Skeletal muscle satellite cell (primary cell): Measurements from ENCODE around the gene RGS14.
A peak's percentile ranks its signal among the peaks of the same experiment; 100 is the strongest.

Experiments used
- H3K27me3 ChIP-seq: 2 replicates; pipeline ENCODE4 v1.7.0; 2013; ENCODE audit warnings: low read length; ENCODE audit not compliant: control insufficient read depth, insufficient read depth
- H3K36me3 ChIP-seq: 2 replicates; pipeline ENCODE4 v1.7.0; 2013; ENCODE audit warnings: mild to moderate bottlenecking, control low read depth, low read length; ENCODE audit not compliant: insufficient read depth
- H3K4me1 ChIP-seq: 2 replicates; pipeline ENCODE4 v1.7.0; 2013; ENCODE audit warnings: low read length; ENCODE audit not compliant: control insufficient read depth, insufficient read depth
- H3K4me2 ChIP-seq: 2 replicates; pipeline ENCODE4 v1.7.0; 2013; ENCODE audit warnings: mild to moderate bottlenecking, low read length
- H3K4me3 ChIP-seq: 2 replicates; pipeline ENCODE4 v1.7.0; 2013; ENCODE audit warnings: low read length
- H3K9ac ChIP-seq: 2 replicates; pipeline ENCODE4 v1.7.0; 2013; ENCODE audit warnings: mild to moderate bottlenecking, low read depth, low read length, moderate library complexity
- H3K9me3 ChIP-seq: replicated peaks from 2 replicates; pipeline ENCODE4 v1.7.0; 2013; ENCODE audit warnings: mild to moderate bottlenecking, control low read depth, low read length

Gene RGS14

DNA sequence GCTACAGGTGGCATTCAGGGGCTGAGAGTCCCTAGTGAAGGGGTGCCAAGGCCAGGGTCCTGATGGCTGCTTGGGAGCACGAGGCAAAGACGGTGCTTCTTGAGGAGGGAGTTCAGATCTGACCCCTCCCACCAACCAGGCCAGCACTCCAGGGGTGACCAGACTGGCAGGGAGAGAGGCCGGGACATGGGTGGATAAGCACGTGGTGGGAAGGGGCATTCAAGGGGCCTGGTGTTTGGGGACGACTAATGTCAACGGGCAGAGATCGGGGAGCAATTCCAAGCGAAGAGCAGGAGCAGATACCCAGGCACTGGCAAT, 4.5 kb downstream of the RGS14 start:
- no peak overlapping the region for H3K4me3 ChIP-seq
- no peak overlapping the region for H3K9ac ChIP-seq
- peaks cover 42% of the 10 kb centered on the region for H3K27me3 ChIP-seq

DNA sequence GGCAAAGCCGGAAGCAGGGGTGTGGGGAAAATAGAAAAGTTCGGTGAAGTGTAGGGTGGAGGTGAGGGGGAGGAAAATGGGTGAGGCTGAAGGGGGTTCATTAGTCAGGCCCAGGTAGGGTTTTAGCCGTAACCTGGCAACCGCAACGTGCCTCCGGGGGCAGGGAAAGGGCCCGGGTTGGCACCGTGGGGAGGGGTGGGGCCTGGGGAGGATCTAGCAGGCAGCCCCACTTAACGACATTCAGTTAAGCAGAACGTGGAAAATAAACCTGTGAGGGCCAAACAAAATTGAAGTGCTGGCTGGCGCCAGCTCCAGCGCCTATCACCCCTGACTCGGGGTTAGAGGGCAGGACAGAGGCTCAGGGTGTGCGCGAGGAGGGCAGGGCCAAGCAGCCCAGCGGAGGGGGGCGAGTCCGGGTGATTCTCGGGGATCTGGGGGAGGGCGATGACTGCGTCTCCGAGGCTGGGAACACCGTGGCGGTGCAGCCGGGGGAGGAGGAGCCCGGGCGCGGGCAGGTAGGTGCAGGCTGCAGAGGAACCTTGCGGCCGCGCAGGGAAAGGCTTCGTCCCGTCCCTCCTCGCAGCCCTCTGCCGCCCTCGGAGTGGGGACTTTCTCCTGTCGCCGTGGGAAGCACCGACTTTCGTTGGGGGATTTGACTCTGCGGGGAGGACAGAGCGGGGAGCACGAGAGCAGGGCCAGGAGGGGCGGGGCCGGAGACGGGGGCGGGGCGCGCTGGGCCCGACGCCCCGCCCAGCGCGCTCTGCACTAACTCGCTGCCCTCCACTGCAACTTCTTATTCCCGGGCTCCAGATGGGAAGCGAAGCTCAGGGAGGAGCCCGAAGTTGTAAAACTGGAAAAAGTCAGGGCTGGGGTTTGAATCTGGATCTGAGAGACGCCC, 5.1 kb downstream of the RGS14 start:
- Histone ChIP-seq H3K27me3 (peaks cover 36% of the 10 kb centered on the region), H3K4me2 (peak overlapping the region; percentile 79), H3K4me3 (peak overlapping the region; percentile 41), H3K9ac (no peak overlapping the region), H3K4me1 (peaks cover 21% of the 10 kb centered on the region), H3K9me3 (no peaks in the 10 kb centered on the region), H3K36me3 (no peaks in the 10 kb centered on the region)

More for the DNA sequence above, 4.5 kb downstream of the RGS14 start:
- Histone ChIP-seq H3K9me3 (no peaks in the 10 kb centered on the region), H3K4me1 (peaks cover 17% of the 10 kb centered on the region), H3K36me3 (no peaks in the 10 kb centered on the region), H3K4me2 (no peak overlapping the region)

DNA sequence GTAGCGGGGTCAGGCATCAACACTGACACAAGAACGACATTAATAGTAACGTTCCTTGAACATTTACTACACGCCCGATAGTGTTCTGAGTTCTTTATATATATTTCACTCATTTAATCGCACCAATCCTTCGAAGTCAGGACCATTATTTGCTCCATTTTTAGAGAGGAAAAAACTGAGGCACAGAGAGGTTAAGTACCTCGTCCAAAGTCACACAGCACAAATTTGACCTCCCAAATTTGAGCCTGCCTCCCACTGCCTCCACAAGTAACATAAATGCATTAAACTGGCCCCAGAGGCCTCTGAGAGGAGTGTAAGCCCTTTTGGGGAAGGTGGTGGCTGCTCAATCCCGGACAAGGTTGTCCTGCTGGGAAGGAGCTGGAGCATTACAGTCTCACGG, 5.8 kb downstream of the RGS14 start:
- no peaks in the 10 kb centered on the region for H3K36me3 ChIP-seq
- no peaks in the 10 kb centered on the region for H3K9me3 ChIP-seq
- peak overlapping the region; percentile 41 for H3K4me3 ChIP-seq
- peaks cover 17% of the 10 kb centered on the region for H3K4me1 ChIP-seq
- no peak overlapping the region for H3K9ac ChIP-seq
- H3K4me2 ChIP-seq, result peak overlapping the region; percentile 79
- H3K27me3 ChIP-seq, result peaks cover 29% of the 10 kb centered on the region

DNA sequence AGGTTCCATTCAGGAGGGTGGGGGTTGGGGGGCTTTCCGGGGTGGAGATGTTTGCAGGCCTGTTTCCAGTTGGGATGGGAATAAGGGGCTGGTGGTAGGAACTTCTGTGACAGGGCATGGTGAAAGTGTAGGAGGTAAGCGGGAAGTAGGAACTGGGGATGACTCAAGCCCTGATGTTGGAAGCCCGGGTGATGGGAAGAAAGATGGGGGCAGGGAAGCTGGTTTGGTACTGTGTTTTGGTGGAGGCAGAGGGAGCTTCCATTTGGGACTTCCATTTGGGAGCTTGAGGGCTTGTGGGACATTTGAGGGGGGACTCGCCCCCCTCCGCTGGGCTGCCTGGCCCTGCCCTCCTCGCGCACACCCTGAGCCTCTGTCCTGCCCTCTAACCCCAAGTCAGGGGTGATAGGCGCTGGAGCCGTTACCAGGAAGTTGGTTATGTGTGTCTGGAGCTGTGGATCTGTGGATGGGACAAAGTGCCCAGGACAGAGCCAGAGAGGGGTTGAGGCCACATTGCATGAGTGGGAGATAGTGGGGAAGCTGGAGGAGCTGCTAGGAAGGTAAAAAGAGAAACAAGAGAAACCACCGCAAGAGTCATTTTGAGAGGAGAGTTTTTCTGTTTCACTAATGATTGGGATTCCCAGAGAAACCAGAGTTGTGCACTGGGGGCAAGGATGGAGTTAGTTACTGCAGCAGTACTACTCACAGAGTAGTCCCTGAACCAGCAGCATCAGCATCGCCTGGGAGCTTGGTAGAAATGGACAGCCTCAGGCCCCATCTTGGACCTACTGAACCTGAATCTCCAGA, 6.6 kb downstream of the RGS14 start:
- Histone ChIP-seq H3K9me3 (no peaks in the 10 kb centered on the region), H3K4me2 (no peak overlapping the region), H3K4me1 (peaks cover 17% of the 10 kb centered on the region), H3K36me3 (no peaks in the 10 kb centered on the region), H3K9ac (no peak overlapping the region), H3K27me3 (peaks cover 22% of the 10 kb centered on the region), H3K4me3 (no peak overlapping the region)

DNA sequence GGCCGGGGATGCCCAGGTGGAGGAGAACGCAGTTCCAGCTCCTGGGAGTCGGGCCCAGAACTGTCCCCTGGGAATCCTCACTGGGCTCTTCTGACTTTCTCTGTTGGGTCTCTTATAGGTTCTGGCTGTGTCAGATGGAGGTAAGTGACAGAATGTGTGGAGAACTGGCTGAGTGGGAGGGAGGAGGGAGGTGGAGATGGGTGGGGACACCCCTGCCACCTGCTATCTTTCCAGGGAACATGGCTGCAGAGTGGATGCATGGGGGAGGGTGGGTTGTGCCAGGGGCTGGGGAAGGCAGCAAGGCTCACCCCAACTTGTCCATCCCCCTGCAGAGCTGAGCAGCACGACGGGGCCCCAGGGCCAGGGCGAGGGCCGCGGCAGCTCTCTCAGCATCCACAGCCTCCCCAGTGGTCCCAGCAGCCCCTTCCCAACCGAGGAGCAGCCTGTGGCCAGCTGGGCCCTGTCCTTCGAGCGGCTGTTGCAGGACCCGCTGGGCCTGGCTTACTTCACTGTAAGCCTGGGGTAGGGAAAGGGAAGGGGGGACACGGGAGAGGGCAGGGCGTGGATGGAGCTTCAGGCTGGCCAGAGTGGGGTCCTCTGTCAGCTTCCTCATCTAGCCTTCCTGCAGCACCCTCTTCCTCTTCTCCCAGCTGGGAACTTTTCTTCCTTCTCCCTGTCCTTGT, 8.3 kb downstream of the RGS14 start:
- H3K27me3 ChIP-seq, result peaks cover 13% of the 10 kb centered on the region
- no peak overlapping the region for H3K4me3 ChIP-seq
- H3K4me1 ChIP-seq, result peaks cover 17% of the 10 kb centered on the region
- no peaks in the 10 kb centered on the region for H3K9me3 ChIP-seq
- H3K4me2 ChIP-seq, result peak overlapping the region; percentile 87
- no peaks in the 10 kb centered on the region for H3K36me3 ChIP-seq
- H3K9ac ChIP-seq, result peak overlapping the region; percentile 73

DNA sequence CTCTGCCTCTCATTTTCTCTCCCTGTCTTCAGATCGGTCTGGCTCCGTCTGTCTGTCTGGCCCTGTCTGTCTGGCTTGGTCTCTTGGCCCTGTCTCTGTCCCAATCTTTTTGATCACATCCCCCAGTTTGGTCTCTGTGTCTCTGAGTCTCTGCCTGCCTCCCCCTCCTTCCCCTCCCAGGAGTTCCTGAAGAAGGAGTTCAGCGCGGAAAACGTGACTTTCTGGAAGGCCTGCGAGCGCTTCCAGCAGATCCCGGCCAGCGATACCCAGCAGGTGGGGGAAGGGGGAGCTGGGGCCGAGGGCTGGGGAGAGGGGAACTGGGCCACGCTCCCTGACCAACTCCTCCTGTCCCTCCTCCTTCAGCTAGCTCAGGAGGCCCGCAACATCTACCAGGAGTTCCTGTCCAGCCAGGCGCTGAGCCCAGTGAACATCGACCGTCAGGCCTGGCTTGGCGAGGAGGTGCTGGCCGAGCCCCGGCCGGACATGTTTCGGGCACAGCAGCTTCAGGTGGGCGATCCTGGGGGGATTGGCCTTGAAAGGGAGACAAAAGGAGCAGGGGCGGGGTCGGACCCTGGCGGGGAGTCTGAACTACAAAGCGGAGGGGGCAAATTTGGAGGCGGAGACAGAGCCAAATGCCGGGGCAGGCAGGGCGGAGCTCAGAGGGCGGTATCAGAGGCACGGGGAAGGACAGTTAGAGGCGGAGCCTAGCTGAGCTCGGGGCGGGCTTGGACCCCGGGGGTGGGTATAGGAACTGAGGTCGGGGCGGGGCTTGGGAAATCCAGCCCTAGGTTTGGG, 9.0 kb downstream of the RGS14 start:
- no peaks in the 10 kb centered on the region for H3K9me3 ChIP-seq
- H3K36me3 ChIP-seq, result no peaks in the 10 kb centered on the region
- H3K9ac ChIP-seq, result peak overlapping the region; percentile 73
- peaks cover 24% of the 10 kb centered on the region for H3K4me1 ChIP-seq
- H3K4me3 ChIP-seq, result peak overlapping the region; percentile 66
- H3K27me3 ChIP-seq, result peaks cover 7% of the 10 kb centered on the region
- H3K4me2 ChIP-seq, result peak overlapping the region; percentile 87

DNA sequence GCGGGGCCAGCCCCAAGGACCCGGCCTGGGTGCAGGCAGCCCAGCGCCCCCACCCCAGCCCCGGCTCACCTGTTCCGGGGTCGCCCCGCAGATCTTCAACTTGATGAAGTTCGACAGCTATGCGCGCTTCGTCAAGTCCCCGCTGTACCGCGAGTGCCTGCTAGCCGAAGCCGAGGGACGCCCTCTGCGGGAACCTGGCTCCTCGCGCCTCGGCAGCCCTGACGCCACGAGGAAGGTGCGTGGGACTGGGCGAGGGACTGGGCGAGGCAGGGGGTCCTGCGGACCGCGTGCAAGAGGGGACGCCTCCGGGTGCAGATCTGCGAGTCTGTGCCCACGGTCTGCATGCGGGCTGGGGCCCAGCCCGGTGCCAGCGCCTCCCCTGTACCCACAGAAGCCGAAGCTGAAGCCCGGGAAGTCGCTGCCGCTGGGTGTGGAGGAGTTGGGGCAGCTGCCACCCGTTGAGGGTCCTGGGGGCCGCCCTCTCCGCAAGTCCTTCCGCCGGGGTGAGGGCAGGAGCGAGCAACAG, 9.7 kb downstream of the RGS14 start:
- peak overlapping the region; percentile 87 for H3K4me2 ChIP-seq
- H3K27me3 ChIP-seq, result peaks cover under 1% of the 10 kb centered on the region
- no peaks in the 10 kb centered on the region for H3K9me3 ChIP-seq
- peaks cover 31% of the 10 kb centered on the region for H3K4me1 ChIP-seq
- no peaks in the 10 kb centered on the region for H3K36me3 ChIP-seq
- H3K9ac ChIP-seq, result no peak overlapping the region
- peak overlapping the region; percentile 66 for H3K4me3 ChIP-seq

DNA sequence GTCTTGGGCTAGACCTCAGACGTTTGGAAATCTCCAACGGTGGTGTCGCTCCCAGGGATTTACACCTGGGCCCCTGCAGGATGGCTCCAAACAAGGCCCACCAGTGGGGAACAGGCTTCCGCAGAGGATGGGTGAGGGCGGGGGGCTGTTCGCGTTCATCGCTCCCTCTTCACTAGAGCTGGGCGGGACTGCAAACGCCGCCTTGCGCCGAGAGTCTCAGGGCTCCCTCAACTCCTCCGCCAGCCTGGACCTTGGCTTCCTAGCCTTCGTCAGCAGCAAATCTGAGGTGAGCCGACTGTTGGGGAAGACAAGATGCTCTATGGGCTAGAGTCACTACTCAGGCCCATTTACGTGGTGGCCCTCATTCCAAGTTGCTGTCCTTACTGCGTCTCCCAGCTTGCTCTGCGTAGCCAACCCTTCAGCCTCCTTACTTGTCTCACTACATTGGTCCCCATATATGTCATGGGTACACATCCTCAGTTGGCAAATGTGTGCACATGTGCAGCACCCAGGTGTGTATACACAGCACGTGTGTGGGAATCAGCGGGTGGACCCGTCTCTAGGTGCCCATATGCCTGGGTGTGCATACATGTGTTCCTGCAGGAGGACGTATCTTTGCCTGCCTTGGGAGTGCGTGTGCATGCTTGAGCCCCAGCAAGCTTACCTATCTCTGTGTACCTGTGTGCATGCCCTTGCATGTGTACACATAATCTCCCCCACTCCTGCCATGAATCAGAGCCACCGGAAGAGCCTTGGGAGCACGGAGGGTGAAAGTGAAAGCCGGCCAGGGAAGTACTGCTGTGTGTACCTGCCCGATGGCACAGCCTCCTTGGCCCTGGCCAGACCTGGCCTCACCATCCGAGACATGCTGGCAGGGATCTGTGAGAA, 10.5 kb downstream of the RGS14 start:
- Histone ChIP-seq H3K4me3 (no peak overlapping the region), H3K27me3 (no peaks in the 10 kb centered on the region), H3K36me3 (no peaks in the 10 kb centered on the region), H3K9ac (no peak overlapping the region), H3K9me3 (no peaks in the 10 kb centered on the region), H3K4me1 (peaks cover 29% of the 10 kb centered on the region), H3K4me2 (peak overlapping the region; percentile 87)

DNA sequence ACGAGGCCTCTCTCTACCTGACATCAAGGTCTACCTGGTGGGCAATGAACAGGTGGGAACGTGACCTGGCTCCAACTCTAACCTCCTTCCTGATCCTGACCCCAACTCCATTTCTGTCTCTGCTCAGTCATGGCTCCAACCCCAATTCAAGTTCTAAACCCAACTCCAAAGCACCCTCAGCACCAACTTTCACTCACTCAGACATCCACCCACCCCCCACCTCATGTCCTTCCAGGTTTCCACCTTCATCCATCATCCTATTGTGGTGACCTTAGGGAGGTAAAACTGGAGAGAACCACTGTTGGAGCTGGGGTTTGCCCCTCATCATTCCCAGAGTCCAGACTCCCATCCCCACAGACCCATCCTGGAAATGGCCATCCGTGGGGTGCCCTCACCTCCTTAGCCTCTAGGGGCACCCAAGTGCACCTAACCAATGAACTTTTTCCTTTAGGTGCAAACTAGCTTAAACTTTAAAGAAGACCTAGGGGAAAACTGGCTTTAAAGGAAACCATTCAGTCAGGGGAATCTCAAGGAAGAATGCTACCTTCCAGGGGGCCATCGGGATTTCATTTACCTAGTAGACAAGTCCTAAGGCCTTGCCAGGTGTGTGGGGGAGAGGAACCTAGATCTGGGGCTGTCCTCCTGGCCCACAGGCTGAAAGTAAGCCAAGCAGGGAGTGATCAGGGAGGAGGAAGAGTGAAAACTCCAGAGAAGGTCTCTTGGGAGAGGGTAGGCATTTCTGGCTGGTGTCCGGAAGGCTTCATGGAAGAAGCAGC, 11.3 kb downstream of the RGS14 start:
- Histone ChIP-seq H3K9me3 (no peaks in the 10 kb centered on the region), H3K9ac (no peak overlapping the region), H3K4me1 (peaks cover 26% of the 10 kb centered on the region), H3K36me3 (no peaks in the 10 kb centered on the region), H3K27me3 (no peaks in the 10 kb centered on the region), H3K4me2 (no peak overlapping the region), H3K4me3 (no peak overlapping the region)
